Lower leg skin (tissue), 4 donors: ENCODE measurements around the gene CENPS. TPM values are rescaled to one million over a fixed set of nuclear protein-coding genes. Genes with fewer than 3 reads are reported as not detected.

Source experiments
- DNase-seq, 2 donors: peaks; one replicate each; pipeline ENCODE4 v3.0.0-alpha.2; 2019; ENCODE audit warnings: low spot score in 2 of 2
- H3K4me3 ChIP-seq: fragments of 200-600 bp; sonication (generic); 2 replicates; pipeline ENCODE4 v1.5.1; 2017; ENCODE audit warnings: mild to moderate bottlenecking, low read depth; ENCODE audit not compliant: poor library complexity, severe bottlenecking
- POLR2A ChIP-seq, 2 donors: fragments of 450-650 bp; IDR thresholded peaks; one replicate each; pipeline ENCODE4 v1.6.1; 2016 to 2017; ENCODE audit warnings: antibody characterized with exemption in 2 of 2, mild to moderate bottlenecking in 1 of 2, moderate library complexity in 1 of 2
- WGBS, 2 donors: methylation state at CpG; one replicate each; pipeline ENCODE4 v1.1.5; 2018; 5-methylcytosine and 5-hydroxymethylcytosine counted together
- intact Hi-C: fragments of 100-400 bp; cut with DNase I; formaldehyde crosslinking; loops from one replicate; pipeline ENCODE4 v1.15.0; 2023; ENCODE audit warnings: low total_unique reads
- total RNA-seq, 4 donors: library from RNA; depleted of rRNA; stranded (reverse); fragments of >200 nt; gene quantifications; one replicate each; pipeline ENCODE4 v1.1.0, GENCODE V29; 2016
- TF ChIP-seq, protein P1 (sequence below), 3 donors: fragments of 450-650 bp; IDR thresholded peaks; one replicate each; pipeline ENCODE4 v1.5.1; 2016; ENCODE audit warnings: antibody characterized with exemption in 3 of 3, mild to moderate bottlenecking in 3 of 3, moderate library complexity in 2 of 3

The CENPS gene
- total RNA-seq, 4 donors from 2014 or later, result 0.42 to 1.8 (median 0.97) TPM

DNA sequence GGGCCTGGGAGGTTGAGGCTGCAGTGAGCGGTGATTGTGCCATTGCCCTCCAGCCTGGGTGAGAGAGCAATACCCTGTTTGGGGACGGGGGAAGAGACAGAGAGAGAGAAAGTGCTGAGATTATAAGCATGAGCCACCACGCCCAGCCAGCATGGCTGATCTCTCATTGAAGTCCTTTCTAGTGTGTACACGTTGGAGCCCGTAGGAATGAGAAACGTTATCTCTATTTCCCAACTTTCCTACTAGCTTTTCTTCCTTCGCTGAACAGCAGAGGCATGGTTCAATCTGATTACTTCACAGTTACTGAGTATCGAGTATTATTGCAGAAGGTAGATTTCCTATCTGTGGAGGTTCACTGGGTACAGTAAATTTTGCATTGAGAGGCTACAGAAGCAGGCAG lies 49.1 kb downstream of the CENPS start:
- WGBS, 2 donors, result 43 to 48% methylated on average over 8 of the region's 8 CpGs

DNA sequence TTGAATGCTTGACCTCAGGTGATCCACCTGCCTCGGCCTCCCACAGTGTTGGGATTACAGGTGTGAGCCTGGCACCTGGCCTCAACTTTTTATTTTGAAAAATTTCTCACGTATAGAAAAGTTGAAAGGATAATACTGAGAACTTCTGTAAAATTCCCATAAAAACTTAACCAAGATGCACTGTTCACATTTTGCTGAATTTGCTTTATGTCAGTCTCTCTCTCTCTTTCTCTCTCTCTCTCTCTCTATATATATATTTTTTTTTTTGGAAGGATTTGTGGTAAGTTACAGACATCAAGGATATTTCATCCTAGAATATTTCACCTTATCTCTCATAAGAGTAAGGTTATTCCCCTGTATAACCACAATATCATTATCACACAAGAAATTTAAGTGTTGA lies 50.4 kb downstream of the CENPS start:
- no peak for DNase-seq
- TF ChIP-seq POLR2A (IDR thresholded peaks at IDR 0.05), result no peak
- TF ChIP-seq, protein P1, sequence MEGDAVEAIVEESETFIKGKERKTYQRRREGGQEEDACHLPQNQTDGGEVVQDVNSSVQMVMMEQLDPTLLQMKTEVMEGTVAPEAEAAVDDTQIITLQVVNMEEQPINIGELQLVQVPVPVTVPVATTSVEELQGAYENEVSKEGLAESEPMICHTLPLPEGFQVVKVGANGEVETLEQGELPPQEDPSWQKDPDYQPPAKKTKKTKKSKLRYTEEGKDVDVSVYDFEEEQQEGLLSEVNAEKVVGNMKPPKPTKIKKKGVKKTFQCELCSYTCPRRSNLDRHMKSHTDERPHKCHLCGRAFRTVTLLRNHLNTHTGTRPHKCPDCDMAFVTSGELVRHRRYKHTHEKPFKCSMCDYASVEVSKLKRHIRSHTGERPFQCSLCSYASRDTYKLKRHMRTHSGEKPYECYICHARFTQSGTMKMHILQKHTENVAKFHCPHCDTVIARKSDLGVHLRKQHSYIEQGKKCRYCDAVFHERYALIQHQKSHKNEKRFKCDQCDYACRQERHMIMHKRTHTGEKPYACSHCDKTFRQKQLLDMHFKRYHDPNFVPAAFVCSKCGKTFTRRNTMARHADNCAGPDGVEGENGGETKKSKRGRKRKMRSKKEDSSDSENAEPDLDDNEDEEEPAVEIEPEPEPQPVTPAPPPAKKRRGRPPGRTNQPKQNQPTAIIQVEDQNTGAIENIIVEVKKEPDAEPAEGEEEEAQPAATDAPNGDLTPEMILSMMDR (IDR thresholded peaks at IDR 0.05), result no peak
- no peak overlapping the region for H3K4me3 ChIP-seq
- intact Hi-C loops, result no loop called here
- 81 to 86% methylated on average over 2 of the region's 2 CpGs for WGBS, 2 donors

More for the DNA sequence above, 49.1 kb downstream of the CENPS start:
- no peak for TF ChIP-seq POLR2A (IDR thresholded peaks at IDR 0.05)
- TF ChIP-seq, protein P1 (IDR thresholded peaks at IDR 0.05), result no peak
- no peak for DNase-seq
- H3K4me3 ChIP-seq, result no peak overlapping the region
- intact Hi-C loops, result no loop called here

DNA sequence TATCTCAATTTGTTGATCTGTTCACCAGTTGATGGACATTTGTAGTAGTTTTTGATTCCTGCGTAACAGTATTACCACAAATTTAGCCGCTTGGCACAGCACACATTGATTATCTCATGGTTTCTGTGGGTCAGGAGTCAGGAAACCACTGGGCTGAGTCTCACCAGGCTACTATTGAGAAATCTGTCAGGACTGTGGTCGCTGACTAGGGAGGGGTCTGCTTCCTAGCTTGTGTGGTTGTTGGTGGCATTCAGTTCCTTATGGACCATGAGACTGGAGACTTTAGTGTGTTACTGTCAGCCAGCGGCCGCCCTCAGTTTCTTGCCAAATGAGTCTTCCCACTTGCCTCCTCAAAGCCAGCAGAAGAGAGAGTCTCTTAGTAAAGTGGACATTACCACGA lies 54.3 kb downstream of the CENPS start:
- TF ChIP-seq POLR2A (IDR thresholded peaks at IDR 0.05), result no peak
- TF ChIP-seq, protein P1 (IDR thresholded peaks at IDR 0.05), result no peak
- intact Hi-C loops, result no loop called here
- no peak for DNase-seq
- no peak overlapping the region for H3K4me3 ChIP-seq
- 85 to 92% methylated on average over 6 of the region's 6 CpGs for WGBS, 2 donors

DNA sequence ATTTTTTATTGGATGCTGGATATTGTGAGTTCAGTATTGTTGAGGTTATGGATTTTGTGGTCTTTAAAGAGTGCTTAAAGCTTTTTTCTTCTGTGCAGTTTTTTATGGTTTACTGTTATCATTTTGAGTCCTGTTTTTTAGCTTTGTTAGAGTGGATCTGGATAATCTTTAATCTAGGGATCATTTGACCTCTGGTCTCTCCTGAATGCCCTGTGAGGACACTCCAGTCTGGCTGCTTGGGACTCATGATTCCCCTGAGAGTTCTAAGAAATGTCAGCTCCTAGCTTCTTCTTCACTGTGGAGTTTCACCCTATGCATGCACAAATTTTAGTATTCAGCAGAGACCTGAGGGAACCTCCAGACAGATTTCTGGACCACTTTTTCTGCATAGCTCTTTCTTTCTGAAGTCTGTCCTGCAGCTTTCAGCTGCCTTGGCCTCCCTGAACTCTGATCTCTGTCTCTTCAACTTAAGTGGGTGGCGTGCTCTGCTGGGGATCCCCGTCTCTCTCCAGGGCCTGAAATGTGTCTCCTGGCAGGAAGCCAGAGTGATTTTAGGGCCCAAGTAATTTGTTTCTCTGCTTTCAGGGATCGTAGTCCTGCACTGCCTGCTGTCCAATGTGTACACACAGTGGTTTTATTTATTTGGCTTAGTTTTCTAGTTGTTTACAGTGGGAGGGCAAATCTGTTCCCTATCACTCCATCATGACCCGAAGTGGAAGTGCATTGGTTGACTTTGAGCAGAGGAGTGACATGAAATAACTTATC lies 59.2 kb downstream of the CENPS start:
- 71 to 79% methylated on average over 3 of the region's 4 CpGs for whole genome bisulfite sequencing, 2 donors
- intact Hi-C loops, result loop anchor here (5.0 kb wide), 1 partner anchor 57 kb away; the partner anchor contains the start of gene CENPS
- TF ChIP-seq, protein P1 (IDR thresholded peaks at IDR 0.05), result no peak
- TF ChIP-seq POLR2A (IDR thresholded peaks at IDR 0.05), result no peak
- DNase-seq, result no peak
- H3K4me3 ChIP-seq, result no peak overlapping the region

DNA sequence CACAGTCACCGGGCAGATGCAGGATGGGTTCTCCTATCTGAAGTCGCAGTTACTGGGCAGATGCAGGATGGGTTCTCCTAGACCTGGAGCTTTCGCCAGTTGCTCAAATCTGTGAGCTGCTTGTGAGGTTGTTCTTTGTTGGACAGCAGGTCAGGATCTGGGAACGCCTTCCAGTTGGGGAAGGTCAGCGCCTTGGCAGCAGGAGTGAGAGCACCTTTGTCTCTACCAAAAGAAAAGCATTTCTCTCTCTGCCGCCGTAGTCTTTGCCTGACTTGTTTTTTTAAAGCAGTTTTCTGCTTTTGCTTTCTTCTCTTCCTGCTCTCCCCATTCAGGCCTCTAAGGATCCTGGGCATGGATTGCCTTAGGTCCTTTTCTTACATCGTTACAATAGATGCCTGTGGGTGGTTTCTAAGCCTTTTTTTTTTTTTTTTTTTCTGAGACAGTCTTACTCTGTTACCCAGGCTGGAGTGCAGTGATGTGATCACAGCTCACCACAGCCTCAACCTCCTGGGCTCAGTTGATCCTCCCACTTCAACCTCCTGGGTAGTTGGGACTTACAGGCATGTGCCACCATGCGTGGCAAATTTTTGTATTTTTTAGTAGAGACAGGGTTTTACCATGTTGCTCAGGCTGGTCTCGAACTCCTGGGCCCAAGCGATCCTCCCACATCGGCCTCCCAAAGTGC lies 60.2 kb downstream of the CENPS start:
- intact Hi-C loops, result loop anchor here (5.0 kb wide), 1 partner anchor 58 kb away; the partner anchor contains the start of gene CENPS
- H3K4me3 ChIP-seq, result no peak overlapping the region
- 83 to 87% methylated on average over 12 of the region's 12 CpGs for WGBS, 2 donors

More for the DNA sequence above, 60.2 kb downstream of the CENPS start:
- DNase-seq, result no peak
- TF ChIP-seq, protein P1 (IDR thresholded peaks at IDR 0.05), result no peak
- TF ChIP-seq POLR2A (IDR thresholded peaks at IDR 0.05), result no peak

Other genes with a start within 250 kb of the CENPS start
- gene KIF1B, start 219.9 kb upstream of the CENPS start, total RNA-seq, result 10 to 100 TPM; 44.1 to 53.1 (median 46.0) TPM
- 10 to 100 TPM; 38.8 to 70.5 (median 53.2) TPM for gene PGD, start 31.4 kb upstream of the CENPS start, total RNA-seq
- not detected for gene CORT, start 19.6 kb downstream of the CENPS start, total RNA-seq
- 10 to 100 TPM; 14.1 to 20.9 (median 18.0) TPM for gene DFFA, start 42.1 kb downstream of the CENPS start, total RNA-seq
- gene PEX14, start 44.5 kb downstream of the CENPS start, total RNA-seq, result 10 to 100 TPM; 14.1 to 22.8 (median 18.9) TPM